Liver (tissue), 9 donors: Measurements from ENCODE around the gene LURAP1L. TPM values are rescaled to one million over a fixed set of nuclear protein-coding genes. Genes with fewer than 3 reads are reported as not detected.

Experiments used
- DNase-seq: peaks from one replicate; pipeline ENCODE4 v3.0.0-alpha.2; 2017; ENCODE audit warnings: low spot score
- H3K27ac ChIP-seq, 2 donors: one replicate each; pipeline ENCODE4 v1.7.0; 2013; ENCODE audit warnings: inconsistent platforms in 2 of 2, low read length in 2 of 2, control low read depth in 1 of 2, low read depth in 1 of 2, mild to moderate bottlenecking in 1 of 2
- H3K27me3 ChIP-seq, 4 donors: one replicate each; pipeline versions ENCODE4 v1.6.1 to v1.7.0; 2013; ENCODE audit warnings: low read length in 3 of 4, inconsistent platforms in 1 of 4, mild to moderate bottlenecking in 1 of 4, moderate library complexity in 1 of 4; ENCODE audit not compliant: control insufficient read depth in 4 of 4, insufficient read depth in 4 of 4
- H3K36me3 ChIP-seq, 4 donors: one replicate each; pipeline versions ENCODE4 v1.6.1 to v1.7.0; 2013; ENCODE audit warnings: low read length in 3 of 4, mild to moderate bottlenecking in 3 of 4, low read depth in 1 of 4, moderate library complexity in 1 of 4; ENCODE audit not compliant: control insufficient read depth in 4 of 4, insufficient read depth in 3 of 4
- H3K4me1 ChIP-seq, 4 donors: one replicate each; pipeline versions ENCODE4 v1.6.1 to v1.7.0; 2013; ENCODE audit warnings: low read length in 3 of 4, mild to moderate bottlenecking in 3 of 4, moderate library complexity in 1 of 4; ENCODE audit not compliant: control insufficient read depth in 4 of 4, insufficient read depth in 4 of 4
- H3K4me3 ChIP-seq, 3 donors: one replicate each; pipeline versions ENCODE4 v1.6.1 to v1.7.0; 2013; ENCODE audit warnings: low read length in 3 of 3, control low read depth in 1 of 3, low read depth in 1 of 3, mild to moderate bottlenecking in 1 of 3
- H3K9ac ChIP-seq, 2 donors: one replicate each; pipeline ENCODE4 v1.7.0; 2013; ENCODE audit warnings: low read length in 2 of 2, mild to moderate bottlenecking in 2 of 2, moderate library complexity in 2 of 2, control low read depth in 1 of 2, low read depth in 1 of 2
- H3K9me3 ChIP-seq, 4 donors: one replicate each; pipeline versions ENCODE4 v1.6.1 to v1.7.0; 2013; ENCODE audit warnings: low read length in 3 of 4; ENCODE audit not compliant: control insufficient read depth in 4 of 4
- ATF3 ChIP-seq: IDR thresholded peaks from 2 replicates; pipeline ENCODE4 v1.6.1; 2016; ENCODE audit warnings: antibody characterized with exemption
- CTCF ChIP-seq: fragments of 150-350 bp; IDR thresholded peaks from 2 replicates; pipeline ENCODE4 v1.5.1; 2017; ENCODE audit warnings: improper control_type of control experiment, low read depth, low read length; ENCODE audit not compliant: missing input control
- EGR1 ChIP-seq, 2 donors: IDR thresholded peaks; 2 replicates each; pipeline ENCODE4 v1.6.1; 2016 to 2018; ENCODE audit warnings: antibody characterized with exemption in 2 of 2, low read depth in 2 of 2
- FOXA1 ChIP-seq: IDR thresholded peaks from 2 replicates; pipeline ENCODE4 v1.6.1; 2016; ENCODE audit warnings: antibody characterized with exemption
- FOXA2 ChIP-seq: IDR thresholded peaks from 2 replicates; pipeline ENCODE4 v1.6.1; 2016; ENCODE audit warnings: antibody characterized with exemption
- GABPA ChIP-seq, 2 donors: IDR thresholded peaks in 1 of 2; conservative IDR thresholded peaks in 1 of 2; 2 replicates each; pipeline ENCODE4 v1.6.1; 2016; ENCODE audit warnings: antibody characterized with exemption in 2 of 2, mild to moderate bottlenecking in 1 of 2, moderate library complexity in 1 of 2
- HNF4A ChIP-seq, 2 donors: conservative IDR thresholded peaks; 2 replicates each; pipeline ENCODE4 v1.6.1; 2016; ENCODE audit warnings: antibody characterized with exemption in 2 of 2, mild to moderate bottlenecking in 2 of 2
- HNF4G ChIP-seq: IDR thresholded peaks from 2 replicates; pipeline ENCODE4 v1.6.1; 2016; ENCODE audit warnings: antibody characterized with exemption
- JUND ChIP-seq, 2 donors: IDR thresholded peaks; 2 replicates each; pipeline ENCODE4 v1.6.1; 2016; ENCODE audit warnings: antibody characterized with exemption in 2 of 2
- MAX ChIP-seq: IDR thresholded peaks from 2 replicates; pipeline ENCODE4 v1.6.1; 2016; ENCODE audit warnings: antibody characterized with exemption
- NR2F2 ChIP-seq: IDR thresholded peaks from 2 replicates; pipeline ENCODE4 v1.6.1; 2016; ENCODE audit warnings: antibody characterized with exemption
- RAD21 ChIP-seq, 2 donors: IDR thresholded peaks; 2 replicates each; pipeline ENCODE4 v1.6.1; 2016; ENCODE audit warnings: antibody characterized with exemption in 2 of 2, mild to moderate bottlenecking in 2 of 2
- REST ChIP-seq: IDR thresholded peaks from 2 replicates; pipeline ENCODE4 v1.6.1; 2016; ENCODE audit warnings: antibody characterized with exemption, mild to moderate bottlenecking
- RXRA ChIP-seq, 2 donors: IDR thresholded peaks; 2 replicates each; pipeline ENCODE4 v1.6.1; 2017 to 2018; ENCODE audit warnings: antibody characterized with exemption in 2 of 2, mild to moderate bottlenecking in 1 of 2
- SP1 ChIP-seq: IDR thresholded peaks from 2 replicates; pipeline ENCODE4 v1.6.1; 2018; ENCODE audit warnings: antibody characterized with exemption, mild to moderate bottlenecking
- TAF1 ChIP-seq: conservative IDR thresholded peaks from 2 replicates; pipeline ENCODE4 v1.6.1; 2016; ENCODE audit warnings: antibody characterized with exemption, mild to moderate bottlenecking
- YY1 ChIP-seq: IDR thresholded peaks from 2 replicates; pipeline ENCODE4 v1.6.1; 2016; ENCODE audit warnings: antibody characterized with exemption, mild to moderate bottlenecking
- WGBS: extraction: QIAGEN DNeasy Blood & Tissue Kit; methylation state at CpG from one replicate; pipeline ENCODE4 v1.1.7; 2013; 5-methylcytosine and 5-hydroxymethylcytosine counted together
- polyA plus RNA-seq, 2 donors: library from polyadenylated mRNA; stranded (reverse) in 1 of 2; unstranded in 1 of 2; fragments of 200-250 nt in 1 of 2; fragments of >200 nt in 1 of 2; fragmentation: Nextera tagmentation in 1 of 2; extraction: Ambion mirVana in 1 of 2; gene quantifications; one replicate each; pipeline versions ENCODE4 v1.2.1 to v1.2.3, GENCODE V29; 2013 to 2015
- total RNA-seq, 2 donors: library from RNA; depleted of rRNA; stranded (reverse); fragments of >200 nt; gene quantifications; one replicate each; pipeline ENCODE4 v1.2.3, GENCODE V29; 2014
- donor health status: healthy.
- donor health status: healthy.
- donor health status: healthy.
- donor health status: healthy.
- donor health status: healthy.

LURAP1L gene
- total and polyA plus RNA-seq, 4 donors = 4.2 to 18.6 (median 8.9) TPM

- TF ChIP-seq MAX (no peak), YY1 (no peak), RXRA (IDR thresholded peaks at IDR 0.05) (no peak), GABPA (IDR thresholded peaks at IDR 0.05 in 1 of 2, conservative IDR thresholded peaks at IDR 0.05 in 1 of 2) (no peak), JUND (IDR thresholded peaks at IDR 0.05) (no peak), FOXA1 (no peak), FOXA2 (no peak), EGR1 (IDR thresholded peaks at IDR 0.05; ENCODE audit: low read depth in 2 of 2) (no peak), NR2F2 (no peak), HNF4G (no peak)
These were observed 27.3 kb downstream of the LURAP1L start (continued) for GRCh38 chr9:12802093-12802492.

GRCh38 chr9:12808569-12808968, 33.7 kb downstream of the LURAP1L start:
- no peak overlapping the region for H3K27ac ChIP-seq
- H3K9me3 ChIP-seq = no peaks in the 10 kb centered on the region
- no peak for DNase-seq
- TF ChIP-seq SP1 (no peak), YY1 (no peak), CTCF (no peak), REST (no peak), EGR1 (IDR thresholded peaks at IDR 0.05; ENCODE audit: low read depth in 2 of 2) (no peak), JUND (IDR thresholded peaks at IDR 0.05) (no peak)
- peaks cover 0 to 6% (median under 1%) of the 10 kb centered on the region in 4 donors for H3K4me1 ChIP-seq
- H3K4me3 ChIP-seq = no peak overlapping the region
- H3K27me3 ChIP-seq = no peaks in the 10 kb centered on the region
- no peaks in the 10 kb centered on the region for H3K36me3 ChIP-seq
- WGBS = 90% methylated on average over 1 of the region's 1 CpG
- H3K9ac ChIP-seq = no peak overlapping the region

- Histone ChIP-seq H3K4me1 (peaks cover 0 to 18% (median 4%) of the 10 kb centered on the region in 4 donors), H3K27ac (no peak overlapping the region), H3K9ac (no peak overlapping the region), H3K27me3 (no peaks in the 10 kb centered on the region), H3K36me3 (no peaks in the 10 kb centered on the region), H3K9me3 (no peaks in the 10 kb centered on the region), H3K4me3 (no peak overlapping the region)
- no peak for DNase-seq
- TF ChIP-seq HNF4A (conservative IDR thresholded peaks at IDR 0.05) (no peak), EGR1 (IDR thresholded peaks at IDR 0.05; ENCODE audit: low read depth in 2 of 2) (no peak), YY1 (no peak), RAD21 (IDR thresholded peaks at IDR 0.05) (no peak), TAF1 (no peak), GABPA (IDR thresholded peaks at IDR 0.05 in 1 of 2, conservative IDR thresholded peaks at IDR 0.05 in 1 of 2) (no peak), FOXA2 (no peak), NR2F2 (no peak), JUND (IDR thresholded peaks at IDR 0.05) (no peak), SP1 (no peak), HNF4G (no peak), MAX (no peak), FOXA1 (no peak), ATF3 (no peak)
- WGBS = 81% methylated on average over 2 of the region's 2 CpGs
These were observed 34.9 kb downstream of the LURAP1L start for GRCh38 chr9:12809720-12810119.
